B cell (primary cell): ENCODE measurements around the gene TOP2B. TPM values are rescaled to one million over a fixed set of nuclear protein-coding genes. Genes with fewer than 3 reads are reported as not detected.

ENCODE experiments used
- ATAC-seq: fragments of 200-7000 bp; cut with Tn5 transposase; one replicate; pipeline ENCODE4 v1.10.0; 2021; ENCODE audit warnings: low read depth, mild to moderate bottlenecking, moderate number of reproducible peaks, moderate library complexity
- CTCF ChIA-PET: fragments of 350-600 bp; sonication (Branson Sonifier 250); formaldehyde crosslinking; loops from one replicate; lab custom pipeline; 2021; ENCODE audit warnings: antibody characterized with exemption, inconsistent platforms; lab: Charles Lee
- POLR2A ChIA-PET: fragments of 350-600 bp; sonication (Branson Sonifier 250); formaldehyde crosslinking; loops from one replicate; lab custom pipeline; 2021; ENCODE audit warnings: antibody characterized with exemption; lab: Charles Lee
- DNase-seq: peaks from one replicate; pipeline ENCODE4 v3.0.0; 2013
- H2AFZ ChIP-seq: 2 replicates; pipeline ENCODE4 v1.6.1; 2012; ENCODE audit warnings: mild to moderate bottlenecking, low read depth, low read length; ENCODE audit not compliant: insufficient read depth, poor library complexity, severe bottlenecking
- H3K27ac ChIP-seq, 2 donors: 1 replicate in 1 of 2; 2 replicates in 1 of 2; pipeline ENCODE4 v1.5.1; 2012 to 2013; ENCODE audit warnings: low read length in 2 of 2, mild to moderate bottlenecking in 2 of 2, moderate library complexity in 1 of 2
- H3K27me3 ChIP-seq, 4 experiments: fragments of 200-600 bp in 1 of 4; sonication (generic) in 1 of 4; replicated peaks in 1 of 4; 1 replicate in 2 of 4; 2 replicates in 2 of 4; pipeline versions ENCODE4 v1.6.1 to v1.7.0; 2013 to 2016; ENCODE audit warnings: low read length in 3 of 4, mild to moderate bottlenecking in 2 of 4, mixed read lengths in 1 of 4, moderate library complexity in 1 of 4; ENCODE audit not compliant: insufficient read depth in 4 of 4, control insufficient read depth in 3 of 4; ENCODE audit errors: control extremely low read depth in 1 of 4
- H3K36me3 ChIP-seq, 2 experiments: replicated peaks in 1 of 2; 1 replicate in 1 of 2; 2 replicates in 1 of 2; pipeline versions ENCODE4 v1.6.1 to v1.7.1; 2013; ENCODE audit warnings: low read length in 1 of 2; ENCODE audit not compliant: insufficient read depth in 2 of 2, control insufficient read depth in 1 of 2; ENCODE audit errors: control extremely low read depth in 1 of 2, extremely low read depth in 1 of 2
- H3K4me1 ChIP-seq, 2 donors: fragments of 200-600 bp in 1 of 2; sonication (generic) in 1 of 2; 1 replicate in 1 of 2; 2 replicates in 1 of 2; pipeline versions ENCODE4 v1.5.1 to v1.6.1; 2013 to 2017; ENCODE audit warnings: low read length in 2 of 2; ENCODE audit not compliant: control insufficient read depth in 2 of 2, insufficient read depth in 2 of 2
- H3K4me2 ChIP-seq: replicated peaks from 2 replicates; pipeline ENCODE3; 2012; ENCODE audit warnings: mild to moderate bottlenecking, low read depth, low read length; ENCODE audit not compliant: poor library complexity, severe bottlenecking
- H3K4me3 ChIP-seq, 5 experiments: fragments of 200-600 bp in 1 of 5; sonication (generic) in 1 of 5; 1 replicate in 3 of 5; 2 replicates in 2 of 5; pipeline versions ENCODE4 v1.5.1 to v1.7.0; 2011 to 2016; ENCODE audit warnings: low read length in 4 of 5, mild to moderate bottlenecking in 4 of 5, low read depth in 2 of 5, control low read depth in 1 of 5, moderate library complexity in 1 of 5; ENCODE audit not compliant: insufficient read depth in 1 of 5; ENCODE audit errors: control extremely low read depth in 1 of 5, extremely low read depth in 1 of 5
- H3K79me2 ChIP-seq: fragments of 200-600 bp; sonication (generic); one replicate; pipeline ENCODE4 v1.6.0; 2016; ENCODE audit warnings: low read length; ENCODE audit not compliant: control insufficient read depth, insufficient read depth
- H3K9ac ChIP-seq: fragments of 200-600 bp; sonication (generic); 2 replicates; pipeline ENCODE4 v1.6.1; 2017; ENCODE audit warnings: mild to moderate bottlenecking, low read length, moderate library complexity
- H3K9me3 ChIP-seq, 3 donors: one replicate each; pipeline versions ENCODE4 v1.6.1 to v1.7.1; 2013; ENCODE audit warnings: low read length in 2 of 3; ENCODE audit not compliant: control insufficient read depth in 2 of 3, insufficient read depth in 1 of 3; ENCODE audit errors: control extremely low read depth in 1 of 3
- H4K20me1 ChIP-seq: 2 replicates; pipeline ENCODE4 v1.6.0; 2012; ENCODE audit warnings: mild to moderate bottlenecking, low read length; ENCODE audit not compliant: insufficient read depth, control insufficient read depth, poor library complexity, severe bottlenecking
- H3K27ac Mint-ChIP-seq: one replicate; pipeline ENCODE4 v1.8.0; 2021; ENCODE audit warnings: mixed read lengths
- H3K27me3 Mint-ChIP-seq: one replicate; pipeline ENCODE4 v1.8.0; 2021; ENCODE audit warnings: mixed read lengths
- H3K4me1 Mint-ChIP-seq: one replicate; pipeline ENCODE4 v1.8.0; 2021; ENCODE audit warnings: mixed read lengths
- H3K4me3 Mint-ChIP-seq: one replicate; pipeline ENCODE4 v1.8.0; 2021; ENCODE audit warnings: mixed read lengths
- H3K9me3 Mint-ChIP-seq: one replicate; pipeline ENCODE4 v1.8.0; 2022; ENCODE audit warnings: mixed read lengths; ENCODE audit not compliant: insufficient read depth
- CTCF ChIP-seq: fragments of 200-600 bp; IDR thresholded peaks from one replicate; pipeline ENCODE4 v1.8.0; 2022; ENCODE audit warnings: antibody characterized with exemption, mild to moderate bottlenecking
- EZH2 ChIP-seq: IDR thresholded peaks from 2 replicates; pipeline ENCODE4 v1.6.1; 2012; ENCODE audit warnings: borderline replicate concordance, low read depth, mild to moderate bottlenecking, moderate library complexity, low read length; ENCODE audit not compliant: insufficient read depth, poor library complexity, severe bottlenecking
- WGBS: methylation state at CpG from one replicate; pipeline ENCODE4 v1.1.5; 2013; ENCODE audit warnings: missing lambda C conversion rate; ENCODE audit not compliant: insufficient coverage; 5-methylcytosine and 5-hydroxymethylcytosine counted together
- intact Hi-C: fragments of 100-400 bp; cut with micrococcal nuclease; formaldehyde crosslinking; loops from one replicate; pipeline ENCODE4 v1.10.0; 2022
- polyA plus RNA-seq: library from polyadenylated mRNA; depleted of rRNA; stranded (reverse); fragments of >200 nt; gene quantifications from 2 replicates; pipeline ENCODE4 v1.2.3, GENCODE V29; 2012
- total RNA-seq, 2 donors: library from RNA; stranded (reverse); fragments of 120-200 nt in 1 of 2; gene quantifications; 1 replicate in 1 of 2; 2 replicates in 1 of 2; pipeline versions ENCODE4 v1.2.3 to v1.2.4, GENCODE V29; 2013 to 2022

The TOP2B gene
- total and polyA plus RNA-seq, 2 donors (not counting 1 experiment from before 2014, with no cell fraction given), result 22.2 to 149 TPM

- H3K4me2 ChIP-seq, result no peak overlapping the region
- H3K27me3 ChIP-seq, result peaks cover 0 to 2% (median 0%) of the 10 kb centered on the region in 4 experiments
- no peaks in the 10 kb centered on the region for H4K20me1 ChIP-seq
- no peak overlapping the region for H3K9ac ChIP-seq
- Mint-ChIP-seq H3K27ac (no peak overlapping the region), H3K4me3 (no peak overlapping the region), H3K27me3 (peaks cover 3% of the 10 kb centered on the region), H3K9me3 (no peaks in the 10 kb centered on the region), H3K4me1 (no peaks in the 10 kb centered on the region)
- H3K9me3 ChIP-seq, result no peaks in the 10 kb centered on the region
- no peak for DNase-seq
- WGBS, result 88% methylated on average over 3 of the region's 6 CpGs
- no peak for ATAC-seq
- no peaks in the 10 kb centered on the region for H3K4me1 ChIP-seq
- H3K79me2 ChIP-seq, result no peaks in the 10 kb centered on the region
- intact Hi-C loops, result no loop called here
- CTCF ChIA-PET, result no interaction called here
- POLR2A ChIA-PET, result no interaction called here
- H3K4me3 ChIP-seq, result no peak overlapping the region
- no peaks in the 10 kb centered on the region for H3K36me3 ChIP-seq
- TF ChIP-seq CTCF, result no peak
- no peak for TF ChIP-seq EZH2
- H3K27ac ChIP-seq, result no peak overlapping the region
- H2AFZ ChIP-seq, result no peak overlapping the region
Observed at GRCh38 chr3:25558796-25559195, 105.9 kb downstream of the TOP2B start.

GRCh38 chr3:25558121-25558520 is 106.6 kb downstream of the TOP2B start:
- Histone ChIP-seq H3K36me3 (no peaks in the 10 kb centered on the region), H3K79me2 (no peaks in the 10 kb centered on the region), H3K9me3 (no peaks in the 10 kb centered on the region), H2AFZ (no peak overlapping the region), H3K4me3 (no peak overlapping the region), H3K4me1 (no peaks in the 10 kb centered on the region), H3K4me2 (no peak overlapping the region), H3K9ac (no peak overlapping the region), H4K20me1 (no peaks in the 10 kb centered on the region), H3K27me3 (peaks cover 0 to 2% (median 0%) of the 10 kb centered on the region in 4 experiments), H3K27ac (no peak overlapping the region)
- Mint-ChIP-seq H3K9me3 (no peaks in the 10 kb centered on the region), H3K27me3 (peaks cover 3% of the 10 kb centered on the region), H3K4me3 (no peak overlapping the region), H3K4me1 (no peaks in the 10 kb centered on the region), H3K27ac (no peak overlapping the region)
- 91% methylated on average over 5 of the region's 5 CpGs for WGBS
- POLR2A ChIA-PET, result no interaction called here
- DNase-seq (no peak), ATAC-seq (no peak)
- TF ChIP-seq CTCF (no peak), EZH2 (no peak)
- intact Hi-C loops, result no loop called here
- CTCF ChIA-PET, result no interaction called here
